Progenitor cell of endocrine pancreas (in vitro differentiated cells): ENCODE measurements around the gene PRKN. TPM values are rescaled to one million over a fixed set of nuclear protein-coding genes. Genes with fewer than 3 reads are reported as not detected.

Experiments used
- DNase-seq: peaks from one replicate; pipeline ENCODE4 v3.0.0; 2021; ENCODE audit warnings: low spot score; ENCODE audit not compliant: unreplicated experiment
- H3K27ac Mint-ChIP-seq: 2 replicates; pipeline ENCODE4 v1.8.0; 2021; ENCODE audit warnings: mild to moderate bottlenecking, moderate library complexity, mixed read lengths
- H3K27me3 Mint-ChIP-seq: 2 replicates; pipeline ENCODE4 v1.8.0; 2021; ENCODE audit warnings: mixed read lengths
- H3K36me3 Mint-ChIP-seq: 2 replicates; pipeline ENCODE4 v1.8.0; 2022; ENCODE audit warnings: mixed read lengths; ENCODE audit not compliant: insufficient read depth
- H3K4me1 Mint-ChIP-seq: 2 replicates; pipeline ENCODE4 v1.8.0; 2021; ENCODE audit warnings: low read depth, mixed read lengths
- H3K4me3 Mint-ChIP-seq: 2 replicates; pipeline ENCODE4 v1.8.0; 2021; ENCODE audit warnings: low read depth, mild to moderate bottlenecking, moderate library complexity, mixed read lengths
- H3K9me3 Mint-ChIP-seq: 2 replicates; pipeline ENCODE4 v1.8.0; 2021; ENCODE audit warnings: low read depth, mixed read lengths
- total RNA-seq: library from RNA; stranded (reverse); gene quantifications from 2 replicates; pipeline ENCODE4 v1.2.1, GENCODE V29; 2021
- TF ChIP-seq, protein P1 (sequence below): fragments of 200-600 bp; sonication (generic); IDR thresholded peaks from one replicate; pipeline ENCODE4 v1.5.0; 2021; ENCODE audit warnings: antibody characterized with exemption, mild to moderate bottlenecking; ENCODE audit not compliant: unreplicated experiment

The PRKN gene
- total RNA-seq, 1 donor from 2014 or later, result 4.6 TPM

DNA sequence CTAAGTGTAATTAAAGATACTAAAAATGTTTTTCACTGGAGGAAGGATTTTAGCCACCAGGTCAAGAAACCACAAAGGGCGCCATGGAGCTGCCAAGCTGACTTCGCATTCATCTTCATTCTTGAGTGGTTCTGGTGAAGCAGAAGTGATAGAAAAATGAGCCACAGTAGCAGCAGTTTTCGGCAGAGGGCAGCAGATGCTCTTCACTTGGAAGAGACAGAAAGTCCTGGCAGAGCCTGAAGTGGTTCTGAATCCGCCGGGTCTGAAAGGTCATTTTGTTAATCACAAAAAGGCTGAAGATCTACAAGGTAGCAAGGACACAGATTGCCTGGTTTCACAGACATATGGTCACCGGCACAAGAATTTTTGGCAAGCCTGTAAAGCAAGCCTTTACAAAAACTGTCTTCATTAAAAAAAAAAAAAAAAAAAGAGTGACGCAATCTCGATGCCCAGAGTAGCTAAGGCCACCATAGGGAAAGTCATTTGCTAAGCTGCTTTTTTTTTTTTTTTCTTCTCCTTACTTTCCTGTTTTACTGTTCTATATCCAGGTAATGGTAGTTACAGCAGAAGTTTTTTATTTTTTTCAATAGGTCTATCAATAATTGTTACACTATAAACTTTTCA lies 1108.6 kb downstream of the PRKN start:
- Mint-ChIP-seq H3K4me1 (no peaks in the 10 kb centered on the region), H3K27ac (no peak overlapping the region), H3K36me3 (no peaks in the 10 kb centered on the region), H3K27me3 (peaks cover 12% of the 10 kb centered on the region), H3K9me3 (no peaks in the 10 kb centered on the region), H3K4me3 (no peak overlapping the region)
- DNase-seq, result no peak
- TF ChIP-seq, protein P1, sequence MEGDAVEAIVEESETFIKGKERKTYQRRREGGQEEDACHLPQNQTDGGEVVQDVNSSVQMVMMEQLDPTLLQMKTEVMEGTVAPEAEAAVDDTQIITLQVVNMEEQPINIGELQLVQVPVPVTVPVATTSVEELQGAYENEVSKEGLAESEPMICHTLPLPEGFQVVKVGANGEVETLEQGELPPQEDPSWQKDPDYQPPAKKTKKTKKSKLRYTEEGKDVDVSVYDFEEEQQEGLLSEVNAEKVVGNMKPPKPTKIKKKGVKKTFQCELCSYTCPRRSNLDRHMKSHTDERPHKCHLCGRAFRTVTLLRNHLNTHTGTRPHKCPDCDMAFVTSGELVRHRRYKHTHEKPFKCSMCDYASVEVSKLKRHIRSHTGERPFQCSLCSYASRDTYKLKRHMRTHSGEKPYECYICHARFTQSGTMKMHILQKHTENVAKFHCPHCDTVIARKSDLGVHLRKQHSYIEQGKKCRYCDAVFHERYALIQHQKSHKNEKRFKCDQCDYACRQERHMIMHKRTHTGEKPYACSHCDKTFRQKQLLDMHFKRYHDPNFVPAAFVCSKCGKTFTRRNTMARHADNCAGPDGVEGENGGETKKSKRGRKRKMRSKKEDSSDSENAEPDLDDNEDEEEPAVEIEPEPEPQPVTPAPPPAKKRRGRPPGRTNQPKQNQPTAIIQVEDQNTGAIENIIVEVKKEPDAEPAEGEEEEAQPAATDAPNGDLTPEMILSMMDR, result peak; percentile 48

DNA sequence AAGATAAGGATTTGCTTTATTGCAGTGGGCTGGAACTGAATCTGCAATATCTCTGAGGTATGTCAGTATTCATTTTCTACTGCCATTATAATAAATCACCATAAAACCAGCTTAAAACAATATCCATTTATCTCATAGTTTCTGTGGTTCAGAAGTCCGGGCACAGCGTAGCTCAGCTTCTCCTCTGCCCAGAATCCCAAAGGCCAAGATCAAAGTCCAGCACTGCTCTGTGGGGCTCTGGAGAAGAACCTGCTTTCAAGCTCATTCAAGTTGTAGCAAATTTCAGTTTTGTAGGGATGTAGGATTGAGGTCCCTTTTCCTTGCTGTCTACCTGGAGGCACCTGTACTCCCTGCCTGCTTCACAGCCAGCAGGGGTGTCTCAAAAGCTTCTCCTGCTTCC lies 1113.9 kb downstream of the PRKN start:
- TF ChIP-seq, protein P1, result no peak
- Mint-ChIP-seq H3K27ac (no peak overlapping the region), H3K9me3 (no peaks in the 10 kb centered on the region), H3K27me3 (peaks cover 9% of the 10 kb centered on the region), H3K4me3 (no peak overlapping the region), H3K36me3 (no peaks in the 10 kb centered on the region), H3K4me1 (no peaks in the 10 kb centered on the region)
- no peak for DNase-seq

DNA sequence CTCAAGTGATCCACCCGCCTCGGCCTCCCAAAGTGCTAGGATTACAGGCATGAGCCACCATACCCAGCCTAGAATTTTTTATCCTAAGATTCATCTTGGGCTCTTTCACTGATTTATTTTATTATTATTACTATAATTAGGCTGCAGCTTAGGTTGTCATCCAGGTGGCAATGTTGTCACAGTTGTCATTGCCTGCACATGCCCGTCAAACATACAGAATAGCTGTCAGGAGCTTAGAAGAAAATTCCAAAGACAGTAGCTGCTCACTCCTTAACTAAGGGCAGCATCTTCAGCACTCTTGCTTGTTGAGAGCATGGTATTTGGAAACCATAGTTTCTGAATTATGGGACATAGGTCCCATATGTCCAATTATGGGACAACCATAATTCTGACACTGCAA lies 1118.8 kb downstream of the PRKN start:
- H3K27ac Mint-ChIP-seq, result no peak overlapping the region
- H3K4me1 Mint-ChIP-seq, result no peaks in the 10 kb centered on the region
- TF ChIP-seq, protein P1, result no peak
- H3K4me3 Mint-ChIP-seq, result no peak overlapping the region
- no peak for DNase-seq
- H3K9me3 Mint-ChIP-seq, result no peaks in the 10 kb centered on the region
- H3K27me3 Mint-ChIP-seq, result no peaks in the 10 kb centered on the region
- H3K36me3 Mint-ChIP-seq, result no peaks in the 10 kb centered on the region

DNA sequence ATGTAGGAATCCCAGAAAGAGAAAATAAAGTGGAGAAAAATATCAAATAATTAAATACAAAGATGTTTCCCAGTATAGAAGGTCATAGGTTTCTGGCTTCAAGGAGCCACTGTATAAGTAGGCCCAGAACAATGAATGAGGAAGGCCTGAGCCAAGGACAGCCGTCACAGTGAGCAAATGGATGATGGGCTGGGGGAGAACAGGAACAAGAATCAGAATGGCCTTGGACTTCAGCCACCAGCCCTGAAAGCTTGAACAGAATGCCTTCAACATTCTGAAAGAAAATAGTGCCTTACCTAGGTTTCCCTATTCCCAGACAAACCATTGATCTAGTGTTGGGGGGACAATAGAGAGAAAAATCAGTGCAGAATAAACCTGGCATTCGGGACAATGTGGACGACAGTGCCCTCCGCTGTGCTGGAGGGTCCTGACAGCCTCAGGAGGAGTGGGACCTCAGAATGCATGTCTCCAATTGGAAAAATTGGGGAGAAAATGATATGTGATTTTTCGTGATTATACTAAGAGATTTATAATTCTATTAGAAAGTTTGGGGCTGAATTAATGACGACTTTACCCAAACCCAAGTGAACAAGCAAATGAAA lies 1119.8 kb downstream of the PRKN start:
- no peaks in the 10 kb centered on the region for H3K27me3 Mint-ChIP-seq
- no peak overlapping the region for H3K4me3 Mint-ChIP-seq
- no peak for DNase-seq
- H3K27ac Mint-ChIP-seq, result no peak overlapping the region
- no peaks in the 10 kb centered on the region for H3K36me3 Mint-ChIP-seq
- no peaks in the 10 kb centered on the region for H3K9me3 Mint-ChIP-seq
- TF ChIP-seq, protein P1, result no peak
- H3K4me1 Mint-ChIP-seq, result no peaks in the 10 kb centered on the region

DNA sequence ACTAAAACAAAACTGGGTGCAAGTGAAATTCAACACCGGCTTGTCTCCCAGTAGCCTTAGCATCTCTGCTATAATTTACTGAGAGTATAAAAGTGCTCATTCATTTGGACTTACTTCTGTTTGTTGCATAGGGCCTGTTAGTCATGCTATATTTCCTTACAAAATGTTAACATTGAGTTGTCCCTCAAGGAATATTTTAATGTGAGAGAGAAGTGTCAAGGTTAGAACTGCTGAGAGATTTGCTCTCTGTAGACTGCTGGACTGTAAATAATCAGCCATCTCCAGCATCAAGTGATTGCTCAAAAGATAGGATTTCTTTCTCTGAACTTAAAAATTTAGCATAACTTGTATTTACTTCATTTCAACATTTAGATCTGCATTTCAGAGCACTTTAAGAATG lies 1125.2 kb downstream of the PRKN start:
- Mint-ChIP-seq H3K4me1 (no peaks in the 10 kb centered on the region), H3K27me3 (no peaks in the 10 kb centered on the region), H3K4me3 (no peak overlapping the region), H3K27ac (no peak overlapping the region), H3K9me3 (no peaks in the 10 kb centered on the region), H3K36me3 (no peaks in the 10 kb centered on the region)
- TF ChIP-seq, protein P1, result no peak
- DNase-seq, result no peak
